ENCODE data around the gene CACNG4. TPM values are rescaled to one million over a fixed set of nuclear protein-coding genes. Genes with fewer than 3 reads are reported as not detected.

The CACNG4 gene
- polyA plus RNA-seq, 1 donor from 2014 or later = 32.9 TPM

GRCh38 chr17:67063141-67063540 lies 98.6 kb downstream of the CACNG4 start:
- Histone ChIP-seq H3K27ac (ENCODE audit: low read length) (no peak overlapping the region), H3K9me3 (ENCODE audit: low read length) (no peaks in the 10 kb centered on the region), H4K20me1 (ENCODE audit: insufficient read depth) (no peaks in the 10 kb centered on the region), H3K79me2 (replicated peaks; ENCODE audit: insufficient read depth, low read length) (no peaks in the 10 kb centered on the region), H2AFZ (ENCODE audit: low read depth, low read length) (no peak overlapping the region), H3K9ac (ENCODE audit: low read length) (no peak overlapping the region), H3K4me2 (ENCODE audit: low read length) (no peak overlapping the region), H3K27me3 (ENCODE audit: insufficient read depth, low read depth, low read length) (no peaks in the 10 kb centered on the region), H3K4me3 (ENCODE audit: low read length) (no peak overlapping the region), H3F3A (ENCODE audit: insufficient read depth, low read length, poor library complexity, severe bottlenecking) (no peaks in the 10 kb centered on the region), H3K9me2 (ENCODE audit: insufficient read depth, low read length) (no peaks in the 10 kb centered on the region), H3K36me3 (ENCODE audit: insufficient read depth, low read length) (no peaks in the 10 kb centered on the region)
- TF ChIP-seq REST (IDR thresholded peaks at IDR 0.05; ENCODE audit: borderline replicate concordance) (no peak), CTCF (IDR thresholded peaks at IDR 0.05; ENCODE audit: poor library complexity, severe bottlenecking) (no peak), SMC3 (conservative IDR thresholded peaks at IDR 0.05; ENCODE audit: poor library complexity) (no peak), TAF1 (IDR thresholded peaks at IDR 0.05; ENCODE audit: low read depth) (no peak), MXI1 (conservative IDR thresholded peaks at IDR 0.05; ENCODE audit: poor library complexity, severe bottlenecking) (no peak)

- Histone ChIP-seq H3K27ac (ENCODE audit: low read length) (peak overlapping the region; percentile 95), H2AFZ (ENCODE audit: low read depth, low read length) (no peak overlapping the region), H3K36me3 (ENCODE audit: insufficient read depth, low read length) (no peaks in the 10 kb centered on the region), H4K20me1 (ENCODE audit: insufficient read depth) (no peaks in the 10 kb centered on the region), H3K9me3 (ENCODE audit: low read length) (no peaks in the 10 kb centered on the region), H3K4me2 (ENCODE audit: low read length) (no peak overlapping the region), H3K9me2 (ENCODE audit: insufficient read depth, low read length) (no peaks in the 10 kb centered on the region), H3K27me3 (ENCODE audit: insufficient read depth, low read depth, low read length) (no peaks in the 10 kb centered on the region), H3K9ac (ENCODE audit: low read length) (no peak overlapping the region), H3F3A (ENCODE audit: insufficient read depth, low read length, poor library complexity, severe bottlenecking) (no peaks in the 10 kb centered on the region), H3K79me2 (replicated peaks; ENCODE audit: insufficient read depth, low read length) (no peaks in the 10 kb centered on the region), H3K4me3 (ENCODE audit: low read length) (no peak overlapping the region)
- TF ChIP-seq EP300 (conservative IDR thresholded peaks at IDR 0.05; ENCODE audit: poor library complexity, severe bottlenecking) (no peak), POLR2AphosphoS5 (IDR thresholded peaks at IDR 0.05) (no peak), REST (IDR thresholded peaks at IDR 0.05; ENCODE audit: borderline replicate concordance) (no peak), MXI1 (conservative IDR thresholded peaks at IDR 0.05; ENCODE audit: poor library complexity, severe bottlenecking) (no peak), TAF1 (IDR thresholded peaks at IDR 0.05; ENCODE audit: low read depth) (no peak), SMC3 (conservative IDR thresholded peaks at IDR 0.05; ENCODE audit: poor library complexity) (no peak), RAD21 (conservative IDR thresholded peaks at IDR 0.05) (no peak), CTCF (IDR thresholded peaks at IDR 0.05; ENCODE audit: poor library complexity, severe bottlenecking) (no peak), EZH2 (IDR thresholded peaks at IDR 0.05; ENCODE audit: borderline replicate concordance, insufficient read depth, low read length, poor library complexity, severe bottlenecking) (no peak)
Measured at GRCh38 chr17:67066717-67067116, 102.2 kb downstream of the CACNG4 start.

Measured in neural cell (in vitro differentiated cells).